ENCODE data around the gene CCR6. TPM values are rescaled to one million over a fixed set of nuclear protein-coding genes. Genes with fewer than 3 reads are reported as not detected.
A peak's percentile ranks its signal among the peaks of the same experiment; 100 is the strongest.

Gene CCR6
- total RNA-seq, 2 experiments from 2014 or later = 0.10 to 0.35 TPM

- CTCF ChIA-PET (ENCODE audit: unreplicated experiment) = interaction anchor here (0.6 to 1.9 kb wide), 5 partner anchors 20 to 122 kb away, joined by 3 to 8 read pairs (median 5); partner anchors contain the start of gene CEP43
- no TSS peak for BruUV-seq (replicated peaks)
- intact Hi-C loops (cut with micrococcal nuclease; ENCODE audit: unreplicated experiment) = no loop called here
- Histone ChIP-seq H2AFZ (ENCODE audit: low read length) (peak overlapping the region; percentile 1; the same call in 1 of the 2 replicates), H4K20me1 (ENCODE audit: insufficient read depth, low read length) (no peaks in the 10 kb centered on the region), H3K79me2 (ENCODE audit: insufficient read depth, low read depth, low read length) (no peaks in the 10 kb centered on the region), H3K27ac (ENCODE audit: low read depth, low read length, poor library complexity, severe bottlenecking) (peak overlapping the region; percentile 56), H3K4me1 (ENCODE audit: insufficient read depth, low read length, poor library complexity, severe bottlenecking) (peaks cover 81% of the 10 kb centered on the region), H3K4me2 (ENCODE audit: low read length) (peak overlapping the region; percentile 63), H3K9me3 (ENCODE audit: low read length) (no peaks in the 10 kb centered on the region), H3K9me2 (ENCODE audit: insufficient read depth, low read length) (no peaks in the 10 kb centered on the region), H3K36me3 (ENCODE audit: insufficient read depth, low read length) (no peaks in the 10 kb centered on the region; the same call in 1 of the 2 replicates), H3K4me3 (ENCODE audit: low read depth, low read length, poor library complexity, severe bottlenecking) (peak overlapping the region; percentile 40)
- POLR2A ChIA-PET = interaction anchor here (0.9 to 8.0 kb wide), 11 partner anchors 7 to 168 kb away, joined by 3 to 96 read pairs (median 19); partner anchors contain the start of gene CEP43
- no peak for DNase-seq (ENCODE audit: low spot score)
- no peak for TF ChIP-seq EZH2phosphoT487 (IDR thresholded peaks at IDR 0.05; ENCODE audit: borderline replicate concordance, low read depth, low read length)
- TF ChIP-seq CTCF (conservative IDR thresholded peaks at IDR 0.05; ENCODE audit: low read length) = no peak
These were observed 1.5 kb upstream of the CCR6 start for GRCh38 chr6:167121335-167121841.

- H3K9me3 ChIP-seq (ENCODE audit: low read length) = no peaks in the 10 kb centered on the region
- intact Hi-C loops (cut with micrococcal nuclease; ENCODE audit: unreplicated experiment) = no loop called here
- peak overlapping the region; percentile 63 for H3K4me2 ChIP-seq (ENCODE audit: low read length)
- no peaks in the 10 kb centered on the region; the same call in 1 of the 2 replicates for H3K36me3 ChIP-seq (ENCODE audit: insufficient read depth, low read length)
- H3K79me2 ChIP-seq (ENCODE audit: insufficient read depth, low read depth, low read length) = no peaks in the 10 kb centered on the region
- peak; percentile 64 for DNase-seq (ENCODE audit: low spot score)
- ChIA-PET CTCF (ENCODE audit: unreplicated experiment) (interaction anchor here (0.6 to 1.9 kb wide), 7 partner anchors 8 to 123 kb away, joined by 3 to 8 read pairs (median 5); partner anchors contain the start of gene CEP43), POLR2A (interaction anchor here (0.7 to 8.0 kb wide), 11 partner anchors 8 to 168 kb away, joined by 3 to 96 read pairs (median 19); no protein-coding TSS in a partner anchor)
- peaks cover 80% of the 10 kb centered on the region for H3K4me1 ChIP-seq (ENCODE audit: insufficient read depth, low read length, poor library complexity, severe bottlenecking)
- peak overlapping the region; percentile 25; the same call in 1 of the 2 replicates for H2AFZ ChIP-seq (ENCODE audit: low read length)
- no peaks in the 10 kb centered on the region for H3K9me2 ChIP-seq (ENCODE audit: insufficient read depth, low read length)
- BruUV-seq (replicated peaks) = no TSS peak
- peak overlapping the region; percentile 40 for H3K4me3 ChIP-seq (ENCODE audit: low read depth, low read length, poor library complexity, severe bottlenecking)
- TF ChIP-seq CTCF (conservative IDR thresholded peaks at IDR 0.05; ENCODE audit: low read length) (no peak), EZH2phosphoT487 (IDR thresholded peaks at IDR 0.05; ENCODE audit: borderline replicate concordance, low read depth, low read length) (no peak)
- H3K27ac ChIP-seq (ENCODE audit: low read depth, low read length, poor library complexity, severe bottlenecking) = peak overlapping the region; percentile 56
- H4K20me1 ChIP-seq (ENCODE audit: insufficient read depth, low read length) = no peaks in the 10 kb centered on the region
These were observed 662 bp upstream of the CCR6 start for GRCh38 chr6:167122041-167122826.

Measured in OCI-LY7 (cell line).